AG09309 (cell line): ENCODE measurements around the gene MAN2A2.
A peak's percentile ranks its signal among the peaks of the same experiment; 100 is the strongest.

ENCODE experiments used
- DNase-seq: peaks from one replicate; pipeline ENCODE4 v3.0.0-alpha.2; 2010; ENCODE audit warnings: low read depth
- H3K4me3 ChIP-seq: 2 replicates; pipeline ENCODE4 v1.5.1; 2011; ENCODE audit warnings: mild to moderate bottlenecking, low read depth, low read length, moderate library complexity; ENCODE audit not compliant: control insufficient read depth
- CTCF ChIP-seq: IDR thresholded peaks from 2 replicates; pipeline ENCODE4 v1.5.1; 2011; ENCODE audit warnings: mild to moderate bottlenecking, low read depth, low read length, inconsistent platforms; ENCODE audit not compliant: insufficient read depth, control insufficient read depth; ENCODE audit errors: missing control alignments

Gene MAN2A2

GRCh38 chr15:90931828-90932659 lies 28.9 kb downstream of the MAN2A2 start, which contains the start of gene HDDC3:
HDDC3 (minus strand) TSS chr15:90932549; CDS start chr15:90932540, 9 bp downstream.
- no peak for DNase-seq
- peak; percentile 92 for TF ChIP-seq CTCF

GRCh38 chr15:90932660-90932991 lies 29.5 kb downstream of the MAN2A2 start:
- no peak overlapping the region for H3K4me3 ChIP-seq
- TF ChIP-seq CTCF: no peak
- no peak for DNase-seq

More at GRCh38 chr15:90931828-90932659, 28.9 kb downstream of the MAN2A2 start, which contains the start of gene HDDC3:
- peak within 1 kb of the TSS; percentile 82 for H3K4me3 ChIP-seq

GRCh38 chr15:90933301-90933700 lies 30.2 kb downstream of the MAN2A2 start:
- no peak for TF ChIP-seq CTCF
- H3K4me3 ChIP-seq: no peak overlapping the region
- DNase-seq: no peak

- peak; percentile 92 for TF ChIP-seq CTCF
- no peak for DNase-seq
- peak overlapping the region; percentile 93 for H3K4me3 ChIP-seq
These were observed 31.3 kb downstream of the MAN2A2 start for GRCh38 chr15:90934256-90934948.

- TF ChIP-seq CTCF: peak; percentile 6
- DNase-seq: no peak
- peak within 1 kb of the TSS; percentile 93 for H3K4me3 ChIP-seq
These were observed 32.0 kb downstream of the MAN2A2 start, which contains the start of gene UNC45A for GRCh38 chr15:90934949-90935751. UNC45A (plus strand) TSS chr15:90935285; CDS start chr15:90935325, 40 bp downstream.

- H3K4me3 ChIP-seq: no peak overlapping the region
- no peak for TF ChIP-seq CTCF
- no peak for DNase-seq
These were observed 33.7 kb downstream of the MAN2A2 start for GRCh38 chr15:90936823-90937222.
